ENCODE data around the gene TSPAN5.

DNA sequence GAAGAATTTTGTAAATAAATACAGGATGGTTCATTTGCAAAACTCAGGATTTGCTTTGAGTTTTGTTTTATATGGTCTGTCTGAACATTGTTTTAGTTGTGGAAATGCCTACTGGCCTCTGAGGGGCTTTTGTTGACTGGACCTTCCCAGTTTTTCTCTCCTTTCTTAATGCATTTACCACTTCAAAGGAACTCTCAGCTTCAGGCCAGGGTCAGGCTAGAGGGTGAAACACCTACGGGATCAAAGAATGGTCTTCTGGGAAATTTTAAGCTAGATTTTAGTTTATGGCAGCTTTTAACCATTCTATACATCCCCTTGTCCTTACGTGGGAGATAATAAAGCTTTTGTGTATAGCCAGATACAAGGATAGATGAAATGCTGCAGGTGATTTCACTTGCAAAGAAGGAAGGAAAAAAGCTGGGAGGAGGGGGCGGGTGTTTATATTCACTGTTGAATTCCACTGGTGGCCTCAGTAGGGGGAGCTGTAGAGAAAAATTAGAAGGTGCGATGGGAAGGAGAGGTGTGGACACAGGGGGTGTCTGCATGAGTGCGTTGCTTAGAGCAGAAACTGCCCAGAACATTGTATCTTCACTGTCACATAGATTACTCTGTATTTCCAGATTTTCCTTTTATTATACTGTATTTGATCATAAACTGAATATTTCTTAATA lies 151.8 kb downstream of the TSPAN5 start:
- TF ChIP-seq CTCF (conservative IDR thresholded peaks at IDR 0.05; ENCODE audit: low read length) = peak; percentile 73
- TF ChIP-seq EZH2phosphoT487 (IDR thresholded peaks at IDR 0.05; ENCODE audit: borderline replicate concordance) = no peak
